NCI-H2227 (cell line): ENCODE measurements around the gene HOXC9.

ENCODE experiments used
- DNase-seq: peaks from one replicate; lab custom pipeline; 2025; ENCODE audit not compliant: unreplicated experiment; lab: John Stamatoyannopoulos, UW

HOXC9 gene

DNA sequence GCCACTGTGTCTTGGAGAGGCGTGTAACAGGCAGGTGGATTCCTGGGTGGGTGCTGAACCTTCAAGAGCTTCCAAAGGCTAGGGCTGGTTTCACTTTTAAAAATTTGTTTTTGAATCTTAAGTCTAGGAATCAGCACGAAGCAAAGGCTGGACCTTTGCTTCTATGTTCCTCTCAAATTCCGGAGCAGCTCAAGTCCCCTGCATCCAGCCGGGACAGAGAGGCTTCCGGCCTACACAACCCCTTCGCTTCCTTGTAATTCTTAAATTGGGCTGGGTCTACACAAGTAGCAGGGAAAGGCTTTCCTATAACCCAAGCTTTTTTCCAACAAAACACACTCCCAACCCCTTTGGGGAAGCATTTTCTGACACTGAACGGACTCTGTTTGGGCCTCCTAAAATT lies 37.0 kb upstream of the HOXC9 start:
- no peak for DNase-seq

DNA sequence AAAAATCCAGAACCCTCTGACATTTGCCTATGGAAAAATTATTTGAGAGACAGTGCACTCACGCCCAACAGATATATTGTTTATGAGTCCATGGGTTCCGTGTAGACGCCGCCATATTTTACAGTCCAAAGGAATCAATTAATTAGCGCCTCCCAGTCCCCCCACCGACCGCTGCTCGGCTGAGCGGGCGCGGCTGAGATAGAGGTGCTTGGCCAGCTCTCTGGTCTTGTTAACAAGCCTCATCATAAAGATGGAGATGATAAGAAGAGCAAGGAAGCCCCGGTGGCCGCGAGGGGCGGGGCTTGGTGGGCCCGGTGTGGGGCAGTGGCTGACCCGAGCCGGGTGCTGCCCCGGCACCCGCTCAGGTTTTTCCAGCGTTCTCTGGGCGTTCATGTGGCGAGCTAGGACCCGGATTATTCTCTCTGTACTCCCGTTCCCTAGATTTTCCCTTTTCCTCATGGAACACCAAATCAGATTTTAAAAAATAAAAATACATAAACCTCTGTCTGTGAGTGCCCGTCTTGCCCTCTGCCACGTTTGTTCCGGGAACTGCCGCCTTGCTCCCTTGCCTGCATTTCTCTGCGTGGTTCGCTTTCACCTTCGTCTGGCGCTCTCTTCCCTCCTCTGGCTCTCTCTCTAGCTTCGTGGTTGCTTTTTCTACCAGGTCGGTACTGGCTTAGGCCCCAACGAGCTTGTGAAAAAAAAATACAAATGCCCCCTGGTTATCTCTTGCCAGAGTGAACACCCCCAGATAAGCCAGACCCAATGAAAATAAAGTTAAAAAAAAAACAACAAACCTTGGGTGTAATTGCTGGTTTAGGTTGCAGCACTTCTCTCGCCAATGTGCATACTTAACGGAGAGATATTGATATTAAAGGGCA lies 36.3 kb upstream of the HOXC9 start:
- no peak for DNase-seq

GRCh38 chr12:53964315-53964713 lies 35.6 kb upstream of the HOXC9 start:
- DNase-seq = no peak

GRCh38 chr12:53965281-53966084 lies 34.5 kb upstream of the HOXC9 start:
- DNase-seq = no peak

GRCh38 chr12:53966085-53966384 lies 33.9 kb upstream of the HOXC9 start:
- DNase-seq = no peak

DNA sequence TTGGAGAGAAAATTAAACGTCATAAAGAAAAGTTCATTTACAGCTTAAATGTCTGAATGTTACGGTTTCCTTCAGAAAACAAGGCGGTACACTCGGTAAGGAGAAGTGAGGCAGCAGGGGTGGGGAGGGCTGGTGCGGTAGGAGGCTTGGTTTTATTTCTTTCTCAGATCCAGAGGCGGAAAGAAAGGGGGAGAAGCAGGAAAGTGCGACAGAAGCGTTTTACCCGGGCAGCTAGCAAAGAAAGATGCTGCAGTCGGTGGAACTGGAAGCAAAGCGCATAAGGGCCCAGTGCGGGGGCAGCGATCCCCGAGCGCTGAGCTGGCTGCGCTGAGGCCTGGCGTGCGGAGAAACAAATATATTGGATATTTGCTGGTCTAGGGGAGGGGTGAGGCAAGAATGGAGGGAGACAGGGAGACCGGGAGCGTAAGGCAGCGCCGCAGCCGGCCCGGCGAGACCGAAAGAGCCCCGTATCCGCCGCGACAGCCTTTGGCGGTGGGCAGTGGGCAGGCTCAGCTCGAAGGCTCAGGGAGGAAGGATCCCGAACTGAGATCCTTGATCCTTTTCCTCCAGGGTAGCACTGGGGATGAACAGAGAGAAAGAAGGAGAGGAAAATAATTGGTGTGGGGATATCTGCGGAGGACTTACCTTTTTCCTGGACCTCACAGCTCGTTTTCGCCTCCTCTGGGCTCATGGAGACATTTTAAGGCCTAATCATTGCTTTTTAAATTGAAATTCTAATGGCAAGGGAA lies 33.4 kb upstream of the HOXC9 start:
- no peak for DNase-seq

GRCh38 chr12:53967421-53967925 lies 32.5 kb upstream of the HOXC9 start:
- no peak for DNase-seq

DNA sequence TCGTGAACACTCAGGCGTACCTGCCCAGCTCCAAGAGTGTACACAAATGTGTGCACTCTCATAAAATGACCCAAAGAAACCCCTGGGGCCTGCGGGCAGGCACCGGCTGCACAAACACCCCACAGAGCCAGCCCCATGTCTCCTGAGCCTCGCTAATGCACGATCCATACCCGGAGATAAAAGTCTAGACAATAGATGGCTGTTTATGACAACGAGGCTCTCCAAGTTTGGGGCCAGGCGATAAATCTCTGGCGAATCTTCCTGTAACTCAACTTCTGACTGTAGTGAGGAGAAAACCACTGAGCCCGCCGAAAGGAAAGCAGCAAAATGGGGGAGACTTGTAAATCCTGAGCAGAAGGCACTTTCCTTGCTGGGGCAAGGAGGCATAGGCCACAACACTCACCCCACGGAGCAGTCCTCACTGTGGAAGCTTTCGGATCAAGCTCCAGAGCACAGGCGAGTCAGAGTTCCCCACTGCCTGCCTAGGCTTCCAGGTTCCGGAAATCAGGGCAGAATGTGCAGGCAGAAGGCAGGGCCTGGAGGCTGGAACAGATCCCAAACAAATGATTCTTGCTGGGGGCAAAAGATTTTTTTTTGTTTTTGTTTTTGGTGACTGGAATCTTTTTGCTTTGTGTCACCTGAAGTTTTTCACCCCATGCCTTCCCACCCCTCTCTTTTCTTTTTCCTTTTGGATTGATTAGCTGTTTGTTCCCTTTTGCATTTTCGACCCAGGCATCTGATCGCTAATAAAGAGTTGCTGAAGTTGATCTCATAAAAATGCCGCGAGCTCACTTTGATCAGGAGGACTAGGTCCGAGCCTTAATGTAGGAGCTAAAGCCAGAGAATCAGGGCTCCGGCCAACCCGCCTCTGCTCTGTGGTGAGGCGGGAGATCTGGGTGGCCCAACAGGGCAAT lies 31.5 kb upstream of the HOXC9 start:
- no peak for DNase-seq

DNA sequence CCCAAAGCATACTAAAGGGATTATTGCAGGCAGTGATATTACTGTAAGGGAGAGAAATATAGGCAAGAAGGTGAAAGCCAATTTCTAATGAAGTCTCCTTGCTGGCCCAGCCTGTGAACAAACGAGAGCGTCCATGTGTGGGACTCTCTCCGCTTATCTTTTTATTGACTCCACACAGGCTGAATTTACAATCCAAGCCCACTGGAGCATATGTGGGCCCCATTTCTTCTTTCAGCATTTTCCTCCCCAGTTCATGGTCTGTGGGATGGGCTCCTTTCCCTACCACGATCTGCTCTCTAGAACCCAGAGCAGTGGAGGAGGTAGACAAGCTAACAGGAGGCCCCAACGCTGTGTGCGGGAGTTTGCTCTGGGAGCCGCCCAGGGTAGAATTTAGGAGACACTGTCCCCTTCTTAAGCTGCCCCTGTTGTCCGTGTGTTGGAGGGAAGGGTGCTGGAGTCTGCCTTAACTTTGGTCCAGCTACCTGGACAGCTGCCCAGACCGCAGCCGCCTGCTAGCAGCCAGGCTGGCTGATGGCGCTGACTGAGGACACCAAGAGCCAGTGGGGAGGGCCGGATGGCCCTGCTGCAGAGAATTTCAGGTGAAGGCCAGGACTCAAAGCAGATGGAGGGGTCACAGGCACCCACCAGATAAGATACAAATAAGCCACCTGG lies 30.2 kb upstream of the HOXC9 start:
- DNase-seq = no peak

DNA sequence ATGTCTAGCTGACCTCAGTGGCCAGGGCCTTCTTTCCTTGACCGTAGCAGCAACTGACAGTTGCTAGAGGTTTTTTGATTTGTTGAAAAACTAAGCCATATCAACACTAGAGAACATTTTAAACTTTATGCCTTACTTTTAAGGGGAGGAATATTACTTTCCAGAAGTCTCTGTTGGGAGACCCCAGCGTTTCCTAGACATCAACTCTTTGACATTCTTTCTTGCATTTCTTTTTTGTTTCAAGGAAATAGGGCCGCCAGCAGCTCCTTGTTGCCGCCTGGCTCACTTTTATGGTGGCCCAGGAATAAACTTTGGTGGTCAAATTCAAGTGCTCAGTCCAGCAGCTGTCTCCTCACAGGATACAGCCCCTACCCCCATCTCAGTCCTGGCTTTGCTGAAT lies 29.5 kb upstream of the HOXC9 start:
- no peak for DNase-seq

DNA sequence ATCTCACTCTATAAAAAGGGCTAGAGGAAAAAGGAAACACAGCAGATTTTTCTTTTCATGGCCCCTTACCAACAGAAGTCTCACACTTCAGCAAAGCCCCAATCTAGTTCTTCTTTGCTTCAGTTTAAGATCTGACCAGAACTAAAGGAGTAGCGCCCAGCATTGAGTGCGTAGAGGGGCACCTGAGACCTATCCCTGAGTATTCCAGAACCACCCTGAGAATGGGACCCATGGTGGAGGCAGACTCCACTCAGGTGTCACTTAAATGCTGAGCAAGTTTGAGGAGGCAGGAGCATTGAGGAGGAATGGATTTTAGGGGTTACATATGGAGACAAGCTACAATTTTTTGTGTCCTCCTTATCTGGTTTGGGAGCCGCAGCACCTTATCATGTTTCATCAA lies 28.8 kb upstream of the HOXC9 start:
- DNase-seq = no peak

- DNase-seq = no peak
Observed at GRCh38 chr12:53971686-53972085, 28.3 kb upstream of the HOXC9 start.

- no peak for DNase-seq
Observed at GRCh38 chr12:53972152-53972702, 27.7 kb upstream of the HOXC9 start.

DNA sequence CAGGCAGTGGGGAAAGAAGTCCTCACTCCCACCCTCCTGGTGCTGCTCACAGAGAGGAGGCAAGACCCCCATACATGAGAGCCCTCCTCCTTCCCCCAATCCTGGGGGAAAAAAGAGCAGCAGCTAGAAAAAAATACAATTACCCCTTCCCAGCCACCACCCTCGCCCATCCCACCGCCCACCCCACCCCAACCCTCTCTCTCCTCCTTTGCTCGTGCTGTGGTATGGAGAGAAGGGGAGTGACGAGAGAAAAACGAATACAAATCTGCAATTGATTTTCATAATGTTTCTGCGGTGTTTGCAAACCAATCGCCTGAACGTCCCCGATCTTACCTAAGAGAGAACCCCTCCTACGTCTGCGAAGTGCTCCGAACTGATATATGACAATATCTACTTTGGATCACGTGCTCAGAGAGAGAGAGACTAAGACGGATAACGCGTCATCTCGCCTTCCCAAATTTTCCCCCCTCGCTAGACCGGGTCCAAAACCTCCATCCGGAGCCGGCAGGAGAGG lies 27.2 kb upstream of the HOXC9 start, which contains the start of gene HOXC11:
TSS of gene HOXC11 (plus strand) at position 405 of the 514 bp plus-strand sequence. CDS start 116 bp downstream, outside the sequence.
- no peak for DNase-seq

GRCh38 chr12:53973236-53974042 lies 26.5 kb upstream of the HOXC9 start:
- DNase-seq = no peak

GRCh38 chr12:53974084-53975063 lies 25.6 kb upstream of the HOXC9 start, which contains the start of gene HOTAIR:
TSS of gene HOTAIR (minus strand) at chr12:53974954.
- DNase-seq = no peak

GRCh38 chr12:53975064-53975471 lies 24.9 kb upstream of the HOXC9 start:
- DNase-seq = no peak
